ENCODE data around the gene REM2.

GRCh38 chr14:22875748-22876319 lies 7.2 kb upstream of the REM2 start:
- TF ChIP-seq YY1 (IDR thresholded peaks at IDR 0.05; ENCODE audit: extremely low read depth, insufficient replicate concordance, low read depth, low read length) (no peak), CTCF (IDR thresholded peaks at IDR 0.05 in 2 of 3, conservative IDR thresholded peaks at IDR 0.05 in 1 of 3; ENCODE audit: borderline replicate concordance in 1 of 3, insufficient read depth in 1 of 3, low read depth in 2 of 3, low read length in 2 of 3) (no peak)
- TF ChIP-seq, protein P1, sequence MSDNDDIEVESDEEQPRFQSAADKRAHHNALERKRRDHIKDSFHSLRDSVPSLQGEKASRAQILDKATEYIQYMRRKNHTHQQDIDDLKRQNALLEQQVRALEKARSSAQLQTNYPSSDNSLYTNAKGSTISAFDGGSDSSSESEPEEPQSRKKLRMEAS (IDR thresholded peaks at IDR 0.05) = no peak

Data from HCT116 (cell line).